ENCODE measurements around the gene DAG1. TPM values are rescaled to one million over a fixed set of nuclear protein-coding genes. Genes with fewer than 3 reads are reported as not detected.
"Not testable (repeated sequence)": the region's sequence is repeated elsewhere in the genome, so short reads cannot be mapped to it uniquely, and the experiment has no call there.

Gene DAG1
- polyA plus RNA-seq, 1 donor (not counting 4 experiments of a cell fraction or from before 2014, with no cell fraction given), result 22.0 TPM

GRCh38 chr3:49493901-49494300 lies 23.8 kb downstream of the DAG1 start:
- Histone ChIP-seq H3K9me3 (ENCODE audit: control insufficient read depth, low read depth, low read length) (no peaks in the 10 kb centered on the region), H3K27me3 (ENCODE audit: control insufficient read depth, extremely low read depth, insufficient read depth, low read length) (no peaks in the 10 kb centered on the region), H3K4me2 (ENCODE audit: control insufficient read depth, extremely low read depth, insufficient read depth, low read depth, low read length) (no peak overlapping the region), H4K20me1 (ENCODE audit: control insufficient read depth, extremely low read depth, insufficient read depth, low read length) (no peaks in the 10 kb centered on the region), H3K9ac (ENCODE audit: control insufficient read depth, extremely low read depth, insufficient read depth, low read length) (no peak overlapping the region), H3K4me1 (ENCODE audit: control insufficient read depth, extremely low read depth, insufficient read depth, low read length) (no peaks in the 10 kb centered on the region), H2AFZ (ENCODE audit: control insufficient read depth, low read length) (no peak overlapping the region), H3K9me1 (ENCODE audit: control insufficient read depth, extremely low read depth, insufficient read depth, low read length) (no peaks in the 10 kb centered on the region), H3K36me3 (ENCODE audit: control insufficient read depth in 2 of 2, extremely low read depth in 1 of 2, insufficient read depth in 2 of 2, low read length in 2 of 2) (peaks cover 3 to 5% of the 10 kb centered on the region in 2 experiments), H3K79me2 (ENCODE audit: control insufficient read depth, insufficient read depth, low read length) (no peaks in the 10 kb centered on the region), H3K27ac (ENCODE audit: control insufficient read depth, insufficient read depth, low read length) (no peak overlapping the region), H3K4me3 (ENCODE audit: control insufficient read depth in 2 of 3, extremely low read depth in 1 of 3, insufficient read depth in 2 of 3, low read depth in 1 of 3, low read length in 3 of 3) (no peak overlapping the region)
- dilution Hi-C loops (cut with MboI; ENCODE audit: extremely low pct_ligation_motif_present, low sequenced_read_pairs), result no loop called here
- no peak for TF ChIP-seq CTCF (optimal IDR thresholded peaks at IDR 0.05 in 1 of 3, IDR thresholded peaks at IDR 0.05 in 1 of 3, conservative IDR thresholded peaks at IDR 0.05 in 1 of 3; ENCODE audit: extremely low read depth in 1 of 3, insufficient read depth in 2 of 3, low read length in 3 of 3)
- no peak for TF ChIP-seq EZH2 (IDR thresholded peaks at IDR 0.05; ENCODE audit: low read length)
- FAIRE-seq (no peak), DNase-seq (ENCODE audit: low read depth, low spot score) (no peak)

GRCh38 chr3:49495023-49495422 lies 25.0 kb downstream of the DAG1 start:
- Histone ChIP-seq H3K79me2 (ENCODE audit: control insufficient read depth, insufficient read depth, low read length) (peaks cover 2% of the 10 kb centered on the region), H3K4me2 (ENCODE audit: control insufficient read depth, extremely low read depth, insufficient read depth, low read depth, low read length) (no peak overlapping the region), H3K4me3 (ENCODE audit: control insufficient read depth in 2 of 3, extremely low read depth in 1 of 3, insufficient read depth in 2 of 3, low read depth in 1 of 3, low read length in 3 of 3) (no peak overlapping the region), H4K20me1 (ENCODE audit: control insufficient read depth, extremely low read depth, insufficient read depth, low read length) (no peaks in the 10 kb centered on the region), H3K36me3 (ENCODE audit: control insufficient read depth in 2 of 2, extremely low read depth in 1 of 2, insufficient read depth in 2 of 2, low read length in 2 of 2) (peaks cover 3 to 5% of the 10 kb centered on the region in 2 experiments), H3K9ac (ENCODE audit: control insufficient read depth, extremely low read depth, insufficient read depth, low read length) (no peak overlapping the region), H2AFZ (ENCODE audit: control insufficient read depth, low read length) (no peak overlapping the region), H3K27ac (ENCODE audit: control insufficient read depth, insufficient read depth, low read length) (no peak overlapping the region), H3K27me3 (ENCODE audit: control insufficient read depth, extremely low read depth, insufficient read depth, low read length) (no peaks in the 10 kb centered on the region), H3K9me3 (ENCODE audit: control insufficient read depth, low read depth, low read length) (no peaks in the 10 kb centered on the region), H3K4me1 (ENCODE audit: control insufficient read depth, extremely low read depth, insufficient read depth, low read length) (peaks cover 5% of the 10 kb centered on the region), H3K9me1 (ENCODE audit: control insufficient read depth, extremely low read depth, insufficient read depth, low read length) (no peaks in the 10 kb centered on the region)
- dilution Hi-C loops (cut with MboI; ENCODE audit: extremely low pct_ligation_motif_present, low sequenced_read_pairs), result no loop called here
- no peak for TF ChIP-seq EZH2 (IDR thresholded peaks at IDR 0.05; ENCODE audit: low read length)
- DNase-seq (ENCODE audit: low read depth, low spot score), result no peak
- FAIRE-seq, result no peak

GRCh38 chr3:49496845-49497244 lies 26.8 kb downstream of the DAG1 start:
- H4K20me1 ChIP-seq (ENCODE audit: control insufficient read depth, extremely low read depth, insufficient read depth, low read length); H3K9ac ChIP-seq (ENCODE audit: control insufficient read depth, extremely low read depth, insufficient read depth, low read length); H3K4me2 ChIP-seq (ENCODE audit: control insufficient read depth, extremely low read depth, insufficient read depth, low read depth, low read length); H3K9me3 ChIP-seq (ENCODE audit: control insufficient read depth, low read depth, low read length); H3K79me2 ChIP-seq (ENCODE audit: control insufficient read depth, insufficient read depth, low read length); H3K4me3 ChIP-seq (ENCODE audit: control insufficient read depth in 2 of 3, extremely low read depth in 1 of 3, insufficient read depth in 2 of 3, low read depth in 1 of 3, low read length in 3 of 3); H2AFZ ChIP-seq (ENCODE audit: control insufficient read depth, low read length); H3K27ac ChIP-seq (ENCODE audit: control insufficient read depth, insufficient read depth, low read length); H3K9me1 ChIP-seq (ENCODE audit: control insufficient read depth, extremely low read depth, insufficient read depth, low read length); FAIRE-seq; DNase-seq (ENCODE audit: low read depth, low spot score); H3K36me3 ChIP-seq (ENCODE audit: control insufficient read depth in 2 of 2, extremely low read depth in 1 of 2, insufficient read depth in 2 of 2, low read length in 2 of 2); H3K27me3 ChIP-seq (ENCODE audit: control insufficient read depth, extremely low read depth, insufficient read depth, low read length); dilution Hi-C loops (cut with MboI; ENCODE audit: extremely low pct_ligation_motif_present, low sequenced_read_pairs): not testable (repeated sequence)
- peaks cover 19% of the 10 kb centered on the region for H3K4me1 ChIP-seq (ENCODE audit: control insufficient read depth, extremely low read depth, insufficient read depth, low read length)

Measured in keratinocyte (primary cell).